Kidney (tissue), 14 donors: Measurements from ENCODE around the gene PDZRN4. TPM values are rescaled to one million over a fixed set of nuclear protein-coding genes. Genes with fewer than 3 reads are reported as not detected.
A peak's percentile ranks its signal among the peaks of the same experiment; 100 is the strongest.

Source experiments
- DNase-seq, 5 donors: peaks; one replicate each; pipeline ENCODE4 v3.0.0-alpha.2; 2013 to 2020
- FAIRE-seq: peaks from 2 replicates; lab custom pipeline; 2012; peaks lifted over from hg19 to GRCh38; lab: Jason Lieb, UNC
- H3K27ac ChIP-seq, 2 donors: one replicate each; pipeline ENCODE4 v1.7.0; 2013; ENCODE audit warnings: low read depth in 2 of 2, low read length in 2 of 2, inconsistent platforms in 1 of 2
- H3K27me3 ChIP-seq: one replicate; pipeline ENCODE4 v1.7.1; 2013; ENCODE audit warnings: low read length, inconsistent platforms; ENCODE audit not compliant: control insufficient read depth, insufficient read depth
- H3K36me3 ChIP-seq, 3 donors: one replicate each; pipeline versions ENCODE4 v1.7.0 to v1.7.1; 2013; ENCODE audit warnings: low read length in 3 of 3, control low read depth in 1 of 3, inconsistent platforms in 1 of 3; ENCODE audit not compliant: insufficient read depth in 3 of 3, control insufficient read depth in 2 of 3
- H3K4me1 ChIP-seq, 3 donors: one replicate each; pipeline versions ENCODE4 v1.7.0 to v1.7.1; 2013; ENCODE audit warnings: low read length in 3 of 3, inconsistent platforms in 1 of 3, low read depth in 1 of 3; ENCODE audit not compliant: control insufficient read depth in 2 of 3, insufficient read depth in 2 of 3
- H3K4me3 ChIP-seq, 3 donors: one replicate each; pipeline versions ENCODE4 v1.7.0 to v1.8.1; 2013; ENCODE audit warnings: low read length in 3 of 3, control low read depth in 1 of 3, inconsistent platforms in 1 of 3
- H3K9ac ChIP-seq, 3 donors: one replicate each; pipeline versions ENCODE4 v1.7.0 to v1.7.1; 2013; ENCODE audit warnings: low read length in 3 of 3, control low read depth in 1 of 3, inconsistent platforms in 1 of 3
- H3K9me3 ChIP-seq, 3 donors: one replicate each; pipeline versions ENCODE4 v1.7.0 to v1.7.1; 2013; ENCODE audit warnings: low read length in 3 of 3, control low read depth in 1 of 3, inconsistent platforms in 1 of 3; ENCODE audit not compliant: control insufficient read depth in 2 of 3, insufficient read depth in 1 of 3
- intact Hi-C: fragments of 100-400 bp; cut with DNase I; formaldehyde crosslinking; loops from one replicate; pipeline ENCODE4 v1.11.1; 2022
- polyA plus RNA-seq: library from polyadenylated mRNA; stranded (reverse); fragments of 350-450 nt; fragmentation: Illumina TruSeq; extraction: RNeasy Lipid Tissue Mini Kit (QIAGEN cat#74804); gene quantifications from one replicate; pipeline ENCODE4 v1.2.3, GENCODE V29; 2014; ENCODE audit warnings: low read depth, low replicate concordance; ENCODE audit not compliant: insufficient read depth
- total RNA-seq: library from RNA; stranded (reverse); fragmentation: NEBNext Ultra II Directional; extraction: Animal tissue kit (Norgen Biotek cat#: 25700); gene quantifications from one replicate; pipeline ENCODE4 v1.2.1, GENCODE V29; 2021
- TF ChIP-seq, protein P1 (sequence below): IDR thresholded peaks from 3 replicates; pipeline ENCODE4 v1.5.1; 2012; ENCODE audit warnings: mild to moderate bottlenecking, moderate library complexity, borderline replicate concordance; ENCODE audit not compliant: insufficient read depth; ENCODE audit errors: extremely low read depth
- donor health status: control.
- donor health status: control.
- donor health status: control.
- donor health status: control.
- donor health status: control.
- donor health status: DM: yes; HTN: yes; CAD: no.
- donor health status: Normal renal cell carcinoma (clear cell type).

The PDZRN4 gene
- total and polyA plus RNA-seq, 2 donors from 2014 or later: 0.56 to 2.1 TPM

DNA sequence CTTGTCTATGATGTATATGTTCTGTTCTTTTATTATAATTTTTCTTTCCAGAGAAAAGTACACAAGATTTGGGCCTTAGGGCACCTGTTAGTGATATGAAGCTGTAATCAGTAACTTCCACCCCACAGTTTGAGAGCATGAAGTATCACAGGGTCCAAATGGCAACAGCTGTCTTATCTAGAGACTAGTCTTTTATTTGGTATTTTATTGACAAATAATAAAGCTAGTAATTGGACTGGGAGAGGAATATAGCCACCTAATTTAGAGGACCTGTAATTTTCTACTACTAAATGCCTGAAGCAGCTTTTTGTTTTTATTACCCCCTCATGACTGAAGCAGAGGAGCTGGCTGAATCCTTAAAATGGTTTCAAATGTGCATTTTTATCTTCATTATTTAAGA, 174.8 kb downstream of the PDZRN4 start:
- H3K9ac ChIP-seq: no peak overlapping the region
- FAIRE-seq: no peak
- TF ChIP-seq, protein P1, sequence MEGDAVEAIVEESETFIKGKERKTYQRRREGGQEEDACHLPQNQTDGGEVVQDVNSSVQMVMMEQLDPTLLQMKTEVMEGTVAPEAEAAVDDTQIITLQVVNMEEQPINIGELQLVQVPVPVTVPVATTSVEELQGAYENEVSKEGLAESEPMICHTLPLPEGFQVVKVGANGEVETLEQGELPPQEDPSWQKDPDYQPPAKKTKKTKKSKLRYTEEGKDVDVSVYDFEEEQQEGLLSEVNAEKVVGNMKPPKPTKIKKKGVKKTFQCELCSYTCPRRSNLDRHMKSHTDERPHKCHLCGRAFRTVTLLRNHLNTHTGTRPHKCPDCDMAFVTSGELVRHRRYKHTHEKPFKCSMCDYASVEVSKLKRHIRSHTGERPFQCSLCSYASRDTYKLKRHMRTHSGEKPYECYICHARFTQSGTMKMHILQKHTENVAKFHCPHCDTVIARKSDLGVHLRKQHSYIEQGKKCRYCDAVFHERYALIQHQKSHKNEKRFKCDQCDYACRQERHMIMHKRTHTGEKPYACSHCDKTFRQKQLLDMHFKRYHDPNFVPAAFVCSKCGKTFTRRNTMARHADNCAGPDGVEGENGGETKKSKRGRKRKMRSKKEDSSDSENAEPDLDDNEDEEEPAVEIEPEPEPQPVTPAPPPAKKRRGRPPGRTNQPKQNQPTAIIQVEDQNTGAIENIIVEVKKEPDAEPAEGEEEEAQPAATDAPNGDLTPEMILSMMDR: no peak
- H3K27me3 ChIP-seq: no peaks in the 10 kb centered on the region
- no peaks in the 10 kb centered on the region for H3K4me1 ChIP-seq
- no peak overlapping the region for H3K27ac ChIP-seq
- no peak overlapping the region for H3K4me3 ChIP-seq
- H3K9me3 ChIP-seq: no peaks in the 10 kb centered on the region
- no peak for DNase-seq
- intact Hi-C loops: no loop called here
- no peaks in the 10 kb centered on the region for H3K36me3 ChIP-seq

DNA sequence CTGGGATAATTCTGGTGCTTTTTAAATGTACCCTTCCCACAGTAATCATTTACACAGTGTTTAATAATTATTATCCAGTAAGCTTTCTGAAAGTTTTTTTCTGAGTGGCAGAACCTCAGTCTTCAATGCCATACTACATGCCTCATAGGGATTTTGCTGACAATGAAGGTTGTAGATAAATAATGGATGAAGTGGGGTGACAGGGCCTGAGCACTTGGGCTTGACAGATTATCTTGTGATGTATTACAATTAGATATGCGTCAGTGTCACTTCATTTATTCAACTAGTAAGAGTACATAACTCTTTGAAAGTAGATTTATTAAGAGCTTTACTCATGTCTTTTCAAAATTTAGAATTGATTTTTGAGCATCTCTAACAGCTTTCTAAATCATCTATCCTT, 176.1 kb downstream of the PDZRN4 start:
- Histone ChIP-seq H3K27me3 (no peaks in the 10 kb centered on the region), H3K4me3 (no peak overlapping the region), H3K27ac (no peak overlapping the region), H3K9me3 (peaks cover 0 to 6% (median 0%) of the 10 kb centered on the region in 3 donors), H3K4me1 (no peaks in the 10 kb centered on the region), H3K9ac (no peak overlapping the region), H3K36me3 (no peaks in the 10 kb centered on the region)
- intact Hi-C loops: no loop called here
- DNase-seq: no peak
- TF ChIP-seq, protein P1: no peak
- FAIRE-seq: no peak

DNA sequence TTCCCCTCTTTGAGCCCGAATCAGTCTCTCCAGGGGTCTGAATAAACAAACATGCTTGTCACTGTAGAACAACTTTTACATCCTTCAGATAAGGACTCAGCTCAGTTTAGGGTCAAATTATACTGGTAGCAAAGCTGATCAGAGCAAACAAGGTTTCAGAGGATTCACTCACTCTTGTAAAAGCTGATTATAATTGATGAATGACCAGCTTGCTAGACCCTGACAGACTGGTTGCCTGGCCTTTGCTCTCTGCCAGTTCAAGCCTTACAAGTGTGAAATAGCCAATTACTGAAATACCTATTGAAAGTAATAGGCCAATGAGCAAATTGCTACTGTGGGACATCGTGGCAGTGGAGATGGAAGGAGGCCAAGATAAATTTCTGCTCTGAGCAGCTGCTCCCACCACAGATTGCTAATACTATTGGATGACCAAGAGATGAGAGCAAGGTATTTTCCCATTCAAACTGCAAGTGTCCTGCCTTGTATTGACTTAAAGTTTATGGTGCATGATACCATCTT, 177.6 kb downstream of the PDZRN4 start:
- intact Hi-C loops: no loop called here
- no peak overlapping the region for H3K4me3 ChIP-seq
- FAIRE-seq (no peak), DNase-seq (peak in 4 of 5 donors; percentile 35 to 65 (median 48))
- no peaks in the 10 kb centered on the region for H3K27me3 ChIP-seq
- peaks cover 0 to 6% (median 0%) of the 10 kb centered on the region in 3 donors for H3K9me3 ChIP-seq
- TF ChIP-seq, protein P1: no peak
- no peak overlapping the region for H3K9ac ChIP-seq
- H3K36me3 ChIP-seq: no peaks in the 10 kb centered on the region
- no peak overlapping the region for H3K27ac ChIP-seq
- no peaks in the 10 kb centered on the region for H3K4me1 ChIP-seq
